Smooth muscle cell (in vitro differentiated cells): ENCODE measurements around the gene TRIM13. TPM values are rescaled to one million over a fixed set of nuclear protein-coding genes. Genes with fewer than 3 reads are reported as not detected.

ENCODE experiments used
- DNase-seq: peaks from one replicate; lab custom pipeline; 2025; ENCODE audit not compliant: unreplicated experiment; lab: John Stamatoyannopoulos, UW
- H2AFZ ChIP-seq: fragments of 200-600 bp; sonication (generic); 2 replicates; pipeline ENCODE4 v1.6.0; 2016; ENCODE audit warnings: antibody characterized with exemption, low read depth, mild to moderate bottlenecking
- H3F3A ChIP-seq: fragments of 200-600 bp; sonication (generic); 2 replicates; pipeline ENCODE4 v1.6.0; 2017; ENCODE audit warnings: antibody characterized with exemption, low read depth
- H3K27ac ChIP-seq: fragments of 200-600 bp; sonication (generic); 2 replicates; pipeline ENCODE4 v1.5.1; 2016; ENCODE audit warnings: low read depth, mild to moderate bottlenecking
- H3K27me3 ChIP-seq: fragments of 200-600 bp; sonication (generic); 2 replicates; pipeline ENCODE4 v1.6.1; 2016; ENCODE audit warnings: low read depth, mild to moderate bottlenecking
- H3K36me3 ChIP-seq: fragments of 200-600 bp; sonication (generic); 2 replicates; pipeline ENCODE4 v1.5.1; 2016; ENCODE audit warnings: low read depth
- H3K4me1 ChIP-seq: fragments of 200-600 bp; sonication (generic); 2 replicates; pipeline ENCODE4 v1.5.1; 2016; ENCODE audit warnings: low read depth
- H3K4me2 ChIP-seq: fragments of 200-600 bp; sonication (generic); 2 replicates; pipeline ENCODE4 v1.6.0; 2016; ENCODE audit warnings: mild to moderate bottlenecking
- H3K4me3 ChIP-seq: fragments of 200-600 bp; sonication (generic); 2 replicates; pipeline ENCODE4 v1.5.1; 2016; ENCODE audit warnings: mild to moderate bottlenecking
- H3K79me2 ChIP-seq: fragments of 200-600 bp; sonication (generic); 2 replicates; pipeline ENCODE4 v1.6.0; 2016; ENCODE audit warnings: low read depth, mild to moderate bottlenecking
- H3K9ac ChIP-seq: fragments of 200-600 bp; sonication (generic); 2 replicates; pipeline ENCODE4 v1.6.0; 2016; ENCODE audit warnings: low read depth
- H3K9me3 ChIP-seq: fragments of 200-600 bp; sonication (generic); replicated peaks from 2 replicates; pipeline ENCODE4 v1.5.1; 2016; ENCODE audit warnings: low read depth
- H4K20me1 ChIP-seq: fragments of 200-600 bp; sonication (generic); 2 replicates; pipeline ENCODE4 v1.6.0; 2016; ENCODE audit warnings: low read depth
- CTCF ChIP-seq: fragments of 200-600 bp; sonication (generic); IDR thresholded peaks from 2 replicates; pipeline ENCODE4 v1.5.1; 2017; ENCODE audit warnings: borderline replicate concordance, mild to moderate bottlenecking, antibody characterized with exemption; ENCODE audit not compliant: insufficient read depth, poor library complexity, severe bottlenecking
- WGBS: methylation state at CpG from one replicate; pipeline ENCODE4 v1.1.7; 2016; ENCODE audit warnings: low lambda C conversion rate; 5-methylcytosine and 5-hydroxymethylcytosine counted together
- polyA plus RNA-seq: library from polyadenylated mRNA; unstranded; fragments of >200 nt; fragmentation: Nextera tagmentation; extraction: Ambion mirVana; gene quantifications from 2 replicates; pipeline ENCODE4 v1.2.1, GENCODE V29; 2016
- total RNA-seq: library from RNA; depleted of rRNA; stranded (reverse); fragments of >200 nt; gene quantifications from 2 replicates; pipeline ENCODE4 v1.2.3, GENCODE V29; 2014

The TRIM13 gene
- total and polyA plus RNA-seq, 2 experiments from 2014 or later, result 18.4 to 19.6 TPM

GRCh38 chr13:49995625-49996101, 1.2 kb upstream of the TRIM13 start:
- peak overlapping the region; percentile 80 for H3K9ac ChIP-seq
- H2AFZ ChIP-seq, result peak overlapping the region; percentile 81
- peak overlapping the region; percentile 74 for H3K4me3 ChIP-seq
- no peaks in the 10 kb centered on the region for H3K9me3 ChIP-seq
- peaks cover 17% of the 10 kb centered on the region for H4K20me1 ChIP-seq
- no peak overlapping the region for H3K27ac ChIP-seq
- H3F3A ChIP-seq, result peaks cover 3% of the 10 kb centered on the region
- peak overlapping the region; percentile 94 for H3K4me2 ChIP-seq
- peaks cover 26% of the 10 kb centered on the region for H3K4me1 ChIP-seq
- DNase-seq, result no peak
- WGBS, result 39% methylated on average over 14 of the region's 14 CpGs
- H3K36me3 ChIP-seq, result no peaks in the 10 kb centered on the region
- no peak for TF ChIP-seq CTCF
- H3K27me3 ChIP-seq, result no peaks in the 10 kb centered on the region
- peaks cover 31% of the 10 kb centered on the region for H3K79me2 ChIP-seq

GRCh38 chr13:49996161-49996915, 504 bp upstream of the TRIM13 start:
- peak overlapping the region; percentile 80 for H3K9ac ChIP-seq
- under 1% methylated on average over 37 of the region's 68 CpGs for WGBS
- H3F3A ChIP-seq, result peaks cover 3% of the 10 kb centered on the region
- H3K4me3 ChIP-seq, result peak overlapping the region; percentile 74
- H3K79me2 ChIP-seq, result peaks cover 37% of the 10 kb centered on the region
- TF ChIP-seq CTCF, result no peak
- no peaks in the 10 kb centered on the region for H3K27me3 ChIP-seq
- peak; percentile 76 for DNase-seq
- H3K27ac ChIP-seq, result peak overlapping the region; percentile 78
- no peaks in the 10 kb centered on the region for H3K9me3 ChIP-seq
- peaks cover 26% of the 10 kb centered on the region for H3K4me1 ChIP-seq
- no peaks in the 10 kb centered on the region for H3K36me3 ChIP-seq
- peak overlapping the region; percentile 81 for H2AFZ ChIP-seq
- H4K20me1 ChIP-seq, result peaks cover 20% of the 10 kb centered on the region
- peak overlapping the region; percentile 94 for H3K4me2 ChIP-seq

GRCh38 chr13:49997955-49998354, 1.1 kb downstream of the TRIM13 start:
- Histone ChIP-seq H3F3A (peaks cover 3% of the 10 kb centered on the region), H2AFZ (peak overlapping the region; percentile 86), H3K9ac (peak overlapping the region; percentile 88), H3K79me2 (peaks cover 49% of the 10 kb centered on the region), H3K4me1 (peaks cover 26% of the 10 kb centered on the region), H3K9me3 (no peaks in the 10 kb centered on the region), H3K4me3 (peak overlapping the region; percentile 77), H3K4me2 (peak overlapping the region; percentile 93), H3K27me3 (no peaks in the 10 kb centered on the region), H3K36me3 (peaks cover 4% of the 10 kb centered on the region), H4K20me1 (peaks cover 29% of the 10 kb centered on the region), H3K27ac (peak overlapping the region; percentile 87)
- TF ChIP-seq CTCF, result no peak
- no peak for DNase-seq
- 11% methylated on average over 4 of the region's 4 CpGs for WGBS
